ENCODE results near the gene OSBPL6. TPM values are rescaled to one million over a fixed set of nuclear protein-coding genes. Genes with fewer than 3 reads are reported as not detected.

Gene OSBPL6
- total RNA-seq, 2 donors from 2014 or later: 0.95 to 4.6 TPM

DNA sequence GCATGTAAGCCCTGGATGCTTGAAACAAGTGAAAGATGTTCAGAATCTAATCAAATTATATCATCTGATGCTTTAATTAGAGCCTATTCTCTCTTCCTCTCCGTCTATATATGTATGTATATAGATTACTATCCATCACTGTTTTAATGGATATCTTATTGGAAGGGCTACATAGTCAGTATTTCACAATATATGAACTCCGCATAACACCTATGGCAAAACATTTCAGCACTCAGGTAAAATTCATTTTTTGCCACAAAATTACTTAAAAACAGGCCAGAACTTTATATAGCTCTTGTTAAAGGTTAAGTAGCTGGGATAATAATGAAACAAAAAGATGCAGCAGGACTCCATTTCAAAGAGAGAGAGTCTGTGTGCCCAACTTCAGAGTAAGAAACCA lies 258.0 kb downstream of the OSBPL6 start:
- DNase-seq (ENCODE audit: low spot score) (no peak), ATAC-seq (ENCODE audit: insufficient number of reproducible peaks, low FRiP score, low read depth) (no peak)
- Histone ChIP-seq H3K36me3 (peaks cover 4% of the 10 kb centered on the region), H3K27me3 (replicated peaks; ENCODE audit: insufficient read depth) (no peaks in the 10 kb centered on the region), H3K27ac (no peak overlapping the region), H3K9me3 (no peaks in the 10 kb centered on the region), H3K4me1 (ENCODE audit: control insufficient read depth in 1 of 2, low read depth in 2 of 2) (peaks cover 8 to 34% of the 10 kb centered on the region in 2 donors), H3K4me3 (peak overlapping the region; percentile 93)
- TF ChIP-seq, protein P1, sequence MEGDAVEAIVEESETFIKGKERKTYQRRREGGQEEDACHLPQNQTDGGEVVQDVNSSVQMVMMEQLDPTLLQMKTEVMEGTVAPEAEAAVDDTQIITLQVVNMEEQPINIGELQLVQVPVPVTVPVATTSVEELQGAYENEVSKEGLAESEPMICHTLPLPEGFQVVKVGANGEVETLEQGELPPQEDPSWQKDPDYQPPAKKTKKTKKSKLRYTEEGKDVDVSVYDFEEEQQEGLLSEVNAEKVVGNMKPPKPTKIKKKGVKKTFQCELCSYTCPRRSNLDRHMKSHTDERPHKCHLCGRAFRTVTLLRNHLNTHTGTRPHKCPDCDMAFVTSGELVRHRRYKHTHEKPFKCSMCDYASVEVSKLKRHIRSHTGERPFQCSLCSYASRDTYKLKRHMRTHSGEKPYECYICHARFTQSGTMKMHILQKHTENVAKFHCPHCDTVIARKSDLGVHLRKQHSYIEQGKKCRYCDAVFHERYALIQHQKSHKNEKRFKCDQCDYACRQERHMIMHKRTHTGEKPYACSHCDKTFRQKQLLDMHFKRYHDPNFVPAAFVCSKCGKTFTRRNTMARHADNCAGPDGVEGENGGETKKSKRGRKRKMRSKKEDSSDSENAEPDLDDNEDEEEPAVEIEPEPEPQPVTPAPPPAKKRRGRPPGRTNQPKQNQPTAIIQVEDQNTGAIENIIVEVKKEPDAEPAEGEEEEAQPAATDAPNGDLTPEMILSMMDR (IDR thresholded peaks at IDR 0.05): no peak

Other genes with a start within 250 kb of the OSBPL6 start
- 1 to 10 TPM in 1 of 2 donors, under 1 TPM in 1; 0.28 to 3.5 TPM for gene PDE11A, start 121.7 kb upstream of the OSBPL6 start, total RNA-seq
- 10 to 100 TPM; 12.0 to 18.3 TPM for gene RBM45, start 82.1 kb upstream of the OSBPL6 start, total RNA-seq

Data from thoracic aorta (tissue), 2 donors.